DMS 273 (cell line): ENCODE data around the gene LY6G6C.

ENCODE experiments used
- DNase-seq: peaks from one replicate; lab custom pipeline; 2025; ENCODE audit not compliant: unreplicated experiment; lab: John Stamatoyannopoulos, UW

LY6G6C gene

DNA sequence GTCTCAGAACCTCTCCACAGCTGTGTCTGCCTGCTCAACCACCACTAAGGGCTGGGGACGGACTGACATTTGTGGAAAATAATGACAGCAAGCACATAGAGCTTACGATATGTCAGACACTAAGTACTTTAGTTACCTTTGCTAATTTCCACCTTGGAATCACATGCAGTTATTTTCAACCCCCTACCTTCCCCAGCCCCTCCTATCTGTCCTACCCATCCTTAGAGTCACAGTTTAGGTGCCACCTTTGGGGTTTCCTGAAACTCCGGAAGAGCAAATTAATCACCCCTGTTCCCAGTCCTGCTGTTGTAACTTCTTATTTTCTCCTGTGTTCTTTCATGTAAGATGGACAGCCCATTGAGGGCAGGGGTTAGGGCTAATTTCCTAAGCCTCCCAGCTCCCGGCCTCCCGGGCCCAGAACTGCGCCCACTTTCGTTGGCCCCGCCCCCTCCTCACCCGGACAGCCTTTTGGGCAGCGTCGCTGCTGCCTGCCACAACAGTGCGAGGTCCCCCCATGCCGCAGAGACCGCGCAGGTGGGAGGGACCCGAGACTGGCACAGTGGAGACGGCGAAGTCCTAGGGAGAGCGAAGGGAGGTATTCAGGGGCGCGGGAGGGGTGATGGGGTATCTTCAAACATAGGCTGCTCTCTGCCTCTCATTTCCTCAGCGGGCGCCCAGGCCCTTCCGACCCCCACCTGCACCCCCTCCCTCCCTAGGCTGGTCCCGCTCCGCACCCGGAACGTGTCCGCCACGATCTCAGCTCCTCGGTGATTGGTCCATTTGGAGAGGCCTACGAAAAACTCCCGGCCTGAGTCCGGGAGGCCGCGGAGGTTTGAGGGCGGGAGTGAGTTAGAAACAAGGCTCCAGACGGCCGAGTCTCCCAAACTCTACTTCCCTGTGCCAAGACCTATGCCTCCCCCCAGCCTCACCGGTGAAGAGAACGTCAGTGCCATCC, 6.4 kb upstream of the LY6G6C start:
- DNase-seq, result no peak

DNA sequence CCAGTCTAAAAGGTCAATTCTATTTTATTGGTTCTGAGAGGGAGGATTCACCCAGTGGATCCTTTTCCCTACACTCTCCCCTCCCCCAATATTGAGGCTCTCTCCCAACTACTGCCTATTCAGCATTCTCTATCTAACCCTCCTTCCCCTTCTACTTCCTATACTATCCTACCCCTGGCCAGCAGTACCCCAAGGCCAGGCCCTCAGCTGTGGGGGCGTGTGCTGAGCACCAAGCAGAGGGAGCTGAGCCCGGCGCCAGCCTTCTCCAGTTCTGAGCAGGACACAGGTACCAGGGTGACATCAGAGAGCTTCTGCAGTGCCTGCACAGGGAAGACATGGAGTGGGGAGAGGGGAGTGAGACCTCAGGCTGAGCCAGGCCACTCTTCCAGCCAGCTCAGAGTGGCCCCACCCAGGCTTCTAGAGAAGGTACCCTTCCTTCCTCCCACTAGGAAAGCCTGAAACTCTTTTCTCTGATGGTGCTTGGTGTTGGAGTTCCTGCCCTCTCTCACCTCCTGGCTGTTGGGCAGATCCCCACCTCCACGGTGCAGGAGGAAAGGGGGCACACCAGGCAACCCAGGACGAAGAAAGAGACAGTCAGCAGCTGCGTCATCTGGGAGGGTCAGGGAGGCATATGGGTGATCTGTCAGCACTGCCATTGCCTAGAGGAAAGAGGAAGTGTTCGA, 5.6 kb upstream of the LY6G6C start:
- DNase-seq, result no peak

- no peak for DNase-seq
Observed at GRCh38 chr6:31725502-31726350, 4.2 kb upstream of the LY6G6C start.

GRCh38 chr6:31723980-31724691, 2.6 kb upstream of the LY6G6C start:
- DNase-seq, result no peak

DNA sequence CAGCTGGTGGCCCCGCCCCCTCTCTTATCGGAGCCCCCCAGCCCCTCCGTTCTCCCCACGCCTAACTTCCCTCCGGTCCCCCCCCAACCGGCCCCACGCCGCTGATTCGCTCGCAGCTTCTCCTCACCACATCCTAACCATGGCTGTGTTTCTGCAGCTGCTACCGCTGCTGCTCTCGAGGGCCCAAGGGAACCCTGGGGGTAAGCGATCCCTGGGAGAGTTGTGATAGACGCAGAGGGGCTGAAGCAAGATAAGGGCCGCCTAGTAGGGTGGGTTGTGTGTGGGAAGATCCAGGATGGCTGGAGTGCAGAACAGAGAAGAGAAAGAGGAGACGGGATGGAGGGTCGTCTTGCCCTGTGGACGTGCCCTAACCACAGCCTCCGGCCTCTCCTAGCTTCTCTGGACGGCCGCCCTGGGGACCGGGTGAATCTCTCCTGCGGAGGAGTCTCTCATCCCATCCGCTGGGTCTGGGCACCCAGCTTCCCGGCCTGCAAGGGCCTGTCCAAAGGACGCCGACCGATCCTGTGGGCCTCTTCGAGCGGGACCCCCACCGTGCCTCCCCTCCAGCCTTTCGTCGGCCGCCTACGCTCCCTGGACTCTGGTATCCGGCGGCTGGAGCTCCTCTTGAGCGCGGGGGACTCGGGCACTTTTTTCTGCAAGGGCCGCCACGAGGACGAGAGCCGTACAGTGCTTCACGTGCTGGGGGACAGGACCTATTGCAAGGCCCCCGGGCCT, 1.9 kb upstream of the LY6G6C start, which contains the start of gene MPIG6B:
Gene MPIG6B, plus strand, starts transcription at position 129 of the 735 bp plus-strand sequence. Its CDS starts 11 bp downstream, at position 140.
- DNase-seq, result no peak

- DNase-seq, result no peak
Observed at GRCh38 chr6:31722173-31722572, 627 bp upstream of the LY6G6C start.

DNA sequence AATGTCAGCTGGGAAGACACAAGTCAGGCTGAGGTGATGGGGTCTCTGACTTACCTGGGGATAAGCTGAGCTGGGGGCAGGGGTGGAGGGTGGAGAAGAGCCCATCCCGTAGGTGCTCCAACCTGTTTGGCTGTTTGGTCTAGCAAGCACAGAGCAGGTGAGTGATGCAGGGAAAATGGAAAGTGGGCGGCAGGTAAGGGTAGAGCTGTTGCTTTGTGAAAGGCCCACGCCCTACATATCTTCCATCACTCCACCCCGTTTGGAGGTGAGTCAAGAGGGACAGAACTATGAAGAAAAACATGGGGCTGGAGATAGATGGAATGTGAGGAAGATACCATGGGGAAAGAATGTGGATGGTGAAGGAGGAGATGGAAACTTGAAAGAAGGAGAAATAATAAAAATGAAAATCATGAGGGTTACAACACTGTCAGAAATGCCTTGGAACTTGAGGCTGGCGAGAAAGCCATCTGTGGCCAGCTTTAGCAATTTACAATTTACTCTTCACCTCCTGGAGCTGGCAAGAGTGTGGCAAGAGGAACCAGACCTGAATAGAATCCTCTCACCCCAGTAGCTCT, 1.3 kb downstream of the LY6G6C start:
- no peak for DNase-seq

GRCh38 chr6:31719001-31719400, 2.5 kb downstream of the LY6G6C start:
- DNase-seq, result no peak

GRCh38 chr6:31718265-31718664, 3.3 kb downstream of the LY6G6C start:
- DNase-seq, result no peak

DNA sequence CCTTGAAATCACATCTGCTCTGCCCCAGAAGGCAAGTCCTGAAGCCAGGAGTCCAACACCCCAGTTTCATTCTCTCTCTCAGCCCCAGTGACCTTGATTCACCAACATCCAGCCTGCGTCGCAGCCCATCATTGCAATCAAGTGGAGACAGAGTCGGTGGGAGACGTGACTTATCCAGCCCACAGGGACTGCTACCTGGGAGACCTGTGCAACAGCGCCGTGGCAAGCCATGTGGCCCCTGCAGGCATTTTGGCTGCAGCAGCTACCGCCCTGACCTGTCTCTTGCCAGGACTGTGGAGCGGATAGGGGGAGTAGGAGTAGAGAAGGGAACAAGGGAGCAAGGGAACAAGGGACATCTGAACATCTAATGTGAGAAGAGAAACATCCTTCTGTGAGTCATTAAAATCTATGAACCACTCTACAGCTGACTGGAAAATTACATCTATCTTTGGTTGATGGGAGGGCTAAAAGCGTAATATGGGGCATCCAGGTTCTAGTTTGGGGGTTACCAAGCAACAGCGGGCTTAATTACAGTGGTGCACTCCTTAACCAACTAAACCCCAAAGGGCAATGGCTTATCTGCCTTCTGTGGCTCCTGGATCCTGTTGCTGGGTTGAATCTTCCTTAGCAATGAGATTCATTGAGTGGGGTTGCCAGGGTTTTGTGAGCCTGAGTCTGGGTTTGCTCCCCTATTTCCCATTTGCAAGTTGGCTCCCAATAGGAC, 3.9 kb downstream of the LY6G6C start:
- no peak for DNase-seq

DNA sequence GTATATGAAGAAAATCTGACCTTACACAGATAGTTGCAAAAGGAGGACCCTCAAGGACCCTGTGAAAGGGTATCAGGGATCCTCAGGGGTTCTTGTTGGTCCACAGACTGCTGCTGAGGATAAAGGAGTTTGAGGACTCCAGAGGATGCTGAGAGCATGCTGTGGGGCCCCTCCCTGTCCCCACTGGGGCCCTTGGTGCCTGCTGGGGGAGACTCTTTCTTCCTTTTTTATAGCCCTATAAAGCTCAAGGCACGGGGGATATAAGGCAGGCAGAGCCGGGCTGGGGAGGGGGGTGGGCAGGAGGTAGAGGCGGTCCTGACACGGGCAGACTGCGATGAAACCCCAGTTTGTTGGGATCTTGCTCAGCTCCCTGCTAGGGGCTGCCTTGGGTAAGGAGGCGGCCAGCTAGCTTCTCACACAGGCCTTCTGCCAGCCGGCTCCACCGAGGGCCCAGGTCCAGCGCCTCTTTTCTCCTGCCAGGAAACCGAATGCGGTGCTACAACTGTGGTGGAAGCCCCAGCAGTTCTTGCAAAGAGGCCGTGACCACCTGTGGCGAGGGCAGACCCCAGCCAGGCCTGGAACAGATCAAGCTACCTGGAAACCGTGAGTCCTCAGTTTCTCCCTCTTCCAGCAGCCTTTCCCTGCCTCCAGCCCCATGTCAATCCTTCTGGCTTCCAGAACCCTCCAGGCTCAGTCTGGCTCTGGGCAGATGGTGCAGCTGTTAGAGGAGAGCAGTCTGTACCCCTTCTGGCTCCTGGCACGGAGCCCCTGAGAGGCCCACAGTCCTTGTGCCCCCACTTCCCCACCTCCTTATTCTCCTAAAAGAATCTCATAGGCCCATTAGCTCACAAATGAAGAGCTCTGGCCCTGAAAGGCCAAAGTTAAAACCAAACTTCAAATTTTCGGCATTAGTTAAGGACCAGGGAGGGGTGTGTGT, 6.3 kb downstream of the LY6G6C start, which contains the start of gene LY6G6D:
Gene LY6G6D, plus strand, starts transcription at position 327 of the 937 bp plus-strand sequence. Its CDS starts 8 bp downstream, at position 335.
- DNase-seq, result peak; percentile 68

GRCh38 chr6:31713991-31714684, 7.4 kb downstream of the LY6G6C start:
- no peak for DNase-seq

DNA sequence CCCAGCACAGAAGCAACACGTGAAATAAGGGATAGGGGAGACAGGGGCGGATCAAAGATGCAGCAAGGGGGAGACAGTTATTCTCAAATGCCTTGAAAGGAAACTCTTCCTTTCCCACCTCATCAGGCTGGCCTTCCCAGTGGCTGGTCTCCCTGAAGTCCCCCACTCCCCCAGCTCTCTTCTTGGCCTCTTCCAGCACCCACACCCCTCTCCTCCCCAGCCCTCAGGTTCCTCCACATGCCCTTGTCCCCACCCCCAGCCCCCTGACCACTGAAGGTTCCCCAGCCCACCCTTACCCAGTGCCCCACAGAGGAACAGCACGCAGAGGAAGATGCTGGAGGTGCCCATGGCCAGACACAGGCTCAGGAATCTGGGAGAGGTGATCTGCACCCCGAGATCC, 8.1 kb downstream of the LY6G6C start:
- no peak for DNase-seq

- peak; percentile 40 for DNase-seq
Observed at GRCh38 chr6:31712296-31712695, 9.2 kb downstream of the LY6G6C start.

GRCh38 chr6:31711233-31711632, 10.3 kb downstream of the LY6G6C start:
- DNase-seq, result no peak

DNA sequence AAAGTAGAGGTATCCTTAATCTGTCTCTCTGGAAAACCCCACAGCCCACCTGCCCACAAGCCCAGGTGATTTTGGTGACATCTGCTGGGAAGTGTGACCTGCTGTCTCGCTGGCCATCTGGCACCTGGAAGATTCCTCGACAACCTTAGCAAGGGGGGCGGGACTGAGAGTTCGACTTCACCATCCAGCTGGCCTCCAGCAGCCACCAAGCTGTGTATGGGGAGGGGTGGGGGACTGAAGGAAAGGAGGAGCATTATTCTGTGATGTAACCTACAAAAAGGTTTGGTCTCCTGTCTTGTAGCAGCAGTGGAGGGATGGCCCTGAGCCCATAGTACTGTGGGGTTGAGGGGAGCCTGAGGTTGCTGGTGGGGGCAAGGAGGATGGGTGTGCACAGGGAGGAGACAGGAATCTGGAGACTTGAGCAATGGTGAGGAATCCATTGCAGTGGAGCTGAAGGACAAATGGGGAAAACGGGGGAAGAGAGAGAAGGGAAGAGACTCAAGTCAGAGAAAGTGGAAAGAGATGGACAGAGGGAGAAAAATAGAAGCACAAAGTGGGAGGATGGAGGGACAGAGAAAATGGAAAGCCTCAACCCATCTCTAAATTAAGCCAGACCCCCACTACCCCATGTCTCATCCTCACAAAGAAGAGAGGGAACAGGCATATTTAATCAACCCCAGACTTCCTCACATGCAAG, 10.9 kb downstream of the LY6G6C start:
- DNase-seq, result peak; percentile 57
